MM.1S (cell line): ENCODE results near the gene SHCBP1.

ENCODE experiments used
- EZH2 ChIP-seq: fragments of 300-600 bp; sonication (generic); optimal IDR thresholded peaks from 2 replicates; pipeline ENCODE3; 2017; ENCODE audit warnings: low read depth, mild to moderate bottlenecking, antibody characterized with exemption, low read length, mixed read lengths
- EZH2phosphoT487 ChIP-seq: fragments of 300-600 bp; sonication (generic); IDR thresholded peaks from 2 replicates; pipeline ENCODE4 v1.6.1; 2018; ENCODE audit warnings: antibody characterized with exemption, low read length
- TF ChIP-seq, protein P1 (sequence below): fragments of 300-600 bp; sonication (generic); IDR thresholded peaks from 2 replicates; pipeline ENCODE4 v1.5.1; 2016; ENCODE audit warnings: antibody characterized with exemption, low read length, mixed read lengths

DNA sequence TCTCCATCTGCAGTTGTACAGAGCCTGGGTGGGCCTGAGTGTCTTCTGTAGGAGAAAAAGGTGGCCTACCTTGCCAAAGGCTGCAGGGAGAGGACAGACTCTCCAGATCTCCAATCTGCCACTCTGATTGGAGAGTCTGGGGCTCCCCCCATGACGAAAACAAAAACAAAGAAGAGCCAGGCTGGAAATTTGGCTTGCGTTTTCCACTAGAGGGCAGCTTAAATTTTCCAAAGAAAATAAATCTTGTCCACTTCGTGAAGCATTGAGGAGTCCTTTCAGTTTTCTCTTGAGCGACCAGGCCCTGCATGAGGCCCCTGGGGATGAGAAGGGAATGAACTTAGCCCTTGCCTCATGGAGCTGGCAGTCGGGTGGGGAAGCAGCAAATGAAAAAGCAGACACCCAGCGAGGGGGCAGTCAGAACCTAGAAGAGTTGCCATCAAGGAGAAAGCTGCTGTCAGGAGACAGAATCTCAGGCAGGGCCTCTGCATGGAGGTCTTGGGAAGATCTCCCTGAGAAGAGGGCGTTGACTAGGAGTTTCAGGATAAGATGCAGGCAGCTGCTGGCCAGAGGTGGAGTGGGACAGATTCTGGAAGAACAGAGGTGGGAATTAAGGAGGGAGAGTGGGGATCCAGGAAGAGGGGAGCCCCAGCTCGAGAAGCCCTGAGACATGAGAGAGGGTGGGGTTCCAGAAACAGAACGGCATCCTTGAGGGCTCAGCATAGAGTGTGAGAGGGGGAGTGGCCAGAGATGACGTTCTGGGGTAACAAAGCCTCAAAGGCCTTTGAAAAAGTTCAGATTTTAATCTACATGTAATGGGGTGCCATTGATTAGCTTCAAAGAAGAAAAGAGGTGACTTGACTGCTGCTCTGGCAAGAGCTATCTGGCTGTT lies 8.4 kb upstream of the SHCBP1 start:
- TF ChIP-seq, protein P1, sequence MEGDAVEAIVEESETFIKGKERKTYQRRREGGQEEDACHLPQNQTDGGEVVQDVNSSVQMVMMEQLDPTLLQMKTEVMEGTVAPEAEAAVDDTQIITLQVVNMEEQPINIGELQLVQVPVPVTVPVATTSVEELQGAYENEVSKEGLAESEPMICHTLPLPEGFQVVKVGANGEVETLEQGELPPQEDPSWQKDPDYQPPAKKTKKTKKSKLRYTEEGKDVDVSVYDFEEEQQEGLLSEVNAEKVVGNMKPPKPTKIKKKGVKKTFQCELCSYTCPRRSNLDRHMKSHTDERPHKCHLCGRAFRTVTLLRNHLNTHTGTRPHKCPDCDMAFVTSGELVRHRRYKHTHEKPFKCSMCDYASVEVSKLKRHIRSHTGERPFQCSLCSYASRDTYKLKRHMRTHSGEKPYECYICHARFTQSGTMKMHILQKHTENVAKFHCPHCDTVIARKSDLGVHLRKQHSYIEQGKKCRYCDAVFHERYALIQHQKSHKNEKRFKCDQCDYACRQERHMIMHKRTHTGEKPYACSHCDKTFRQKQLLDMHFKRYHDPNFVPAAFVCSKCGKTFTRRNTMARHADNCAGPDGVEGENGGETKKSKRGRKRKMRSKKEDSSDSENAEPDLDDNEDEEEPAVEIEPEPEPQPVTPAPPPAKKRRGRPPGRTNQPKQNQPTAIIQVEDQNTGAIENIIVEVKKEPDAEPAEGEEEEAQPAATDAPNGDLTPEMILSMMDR: peak; percentile 57
- TF ChIP-seq EZH2 (no peak), EZH2phosphoT487 (no peak)
